ENCODE data around the gene ZFPM1. TPM values are rescaled to one million over a fixed set of nuclear protein-coding genes. Genes with fewer than 3 reads are reported as not detected.

The ZFPM1 gene
- total RNA-seq, 1 experiment from 2014 or later = 3.9 TPM

- intact Hi-C loops (cut with micrococcal nuclease; ENCODE audit: unreplicated experiment) = no loop called here
- no TSS peak for BruUV-seq (replicated peaks)
- Histone ChIP-seq H3K27ac (ENCODE audit: low read length) (no peak overlapping the region), H3K4me3 (ENCODE audit: low read depth in 2 of 2, low read length in 2 of 2) (no peak overlapping the region), H3K4me1 (ENCODE audit: control insufficient read depth, insufficient read depth, low read length) (no peaks in the 10 kb centered on the region), H3K36me3 (ENCODE audit: control insufficient read depth, insufficient read depth, low read length) (no peaks in the 10 kb centered on the region; the same call in 1 of the 2 replicates), H3K27me3 (ENCODE audit: control insufficient read depth, insufficient read depth, low read length) (no peaks in the 10 kb centered on the region), H3K9me3 (ENCODE audit: control insufficient read depth, insufficient read depth, low read depth, low read length) (no peaks in the 10 kb centered on the region)
- TF ChIP-seq, protein P1, sequence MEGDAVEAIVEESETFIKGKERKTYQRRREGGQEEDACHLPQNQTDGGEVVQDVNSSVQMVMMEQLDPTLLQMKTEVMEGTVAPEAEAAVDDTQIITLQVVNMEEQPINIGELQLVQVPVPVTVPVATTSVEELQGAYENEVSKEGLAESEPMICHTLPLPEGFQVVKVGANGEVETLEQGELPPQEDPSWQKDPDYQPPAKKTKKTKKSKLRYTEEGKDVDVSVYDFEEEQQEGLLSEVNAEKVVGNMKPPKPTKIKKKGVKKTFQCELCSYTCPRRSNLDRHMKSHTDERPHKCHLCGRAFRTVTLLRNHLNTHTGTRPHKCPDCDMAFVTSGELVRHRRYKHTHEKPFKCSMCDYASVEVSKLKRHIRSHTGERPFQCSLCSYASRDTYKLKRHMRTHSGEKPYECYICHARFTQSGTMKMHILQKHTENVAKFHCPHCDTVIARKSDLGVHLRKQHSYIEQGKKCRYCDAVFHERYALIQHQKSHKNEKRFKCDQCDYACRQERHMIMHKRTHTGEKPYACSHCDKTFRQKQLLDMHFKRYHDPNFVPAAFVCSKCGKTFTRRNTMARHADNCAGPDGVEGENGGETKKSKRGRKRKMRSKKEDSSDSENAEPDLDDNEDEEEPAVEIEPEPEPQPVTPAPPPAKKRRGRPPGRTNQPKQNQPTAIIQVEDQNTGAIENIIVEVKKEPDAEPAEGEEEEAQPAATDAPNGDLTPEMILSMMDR (IDR thresholded peaks at IDR 0.05) = no peak
- TF ChIP-seq, protein P2, sequence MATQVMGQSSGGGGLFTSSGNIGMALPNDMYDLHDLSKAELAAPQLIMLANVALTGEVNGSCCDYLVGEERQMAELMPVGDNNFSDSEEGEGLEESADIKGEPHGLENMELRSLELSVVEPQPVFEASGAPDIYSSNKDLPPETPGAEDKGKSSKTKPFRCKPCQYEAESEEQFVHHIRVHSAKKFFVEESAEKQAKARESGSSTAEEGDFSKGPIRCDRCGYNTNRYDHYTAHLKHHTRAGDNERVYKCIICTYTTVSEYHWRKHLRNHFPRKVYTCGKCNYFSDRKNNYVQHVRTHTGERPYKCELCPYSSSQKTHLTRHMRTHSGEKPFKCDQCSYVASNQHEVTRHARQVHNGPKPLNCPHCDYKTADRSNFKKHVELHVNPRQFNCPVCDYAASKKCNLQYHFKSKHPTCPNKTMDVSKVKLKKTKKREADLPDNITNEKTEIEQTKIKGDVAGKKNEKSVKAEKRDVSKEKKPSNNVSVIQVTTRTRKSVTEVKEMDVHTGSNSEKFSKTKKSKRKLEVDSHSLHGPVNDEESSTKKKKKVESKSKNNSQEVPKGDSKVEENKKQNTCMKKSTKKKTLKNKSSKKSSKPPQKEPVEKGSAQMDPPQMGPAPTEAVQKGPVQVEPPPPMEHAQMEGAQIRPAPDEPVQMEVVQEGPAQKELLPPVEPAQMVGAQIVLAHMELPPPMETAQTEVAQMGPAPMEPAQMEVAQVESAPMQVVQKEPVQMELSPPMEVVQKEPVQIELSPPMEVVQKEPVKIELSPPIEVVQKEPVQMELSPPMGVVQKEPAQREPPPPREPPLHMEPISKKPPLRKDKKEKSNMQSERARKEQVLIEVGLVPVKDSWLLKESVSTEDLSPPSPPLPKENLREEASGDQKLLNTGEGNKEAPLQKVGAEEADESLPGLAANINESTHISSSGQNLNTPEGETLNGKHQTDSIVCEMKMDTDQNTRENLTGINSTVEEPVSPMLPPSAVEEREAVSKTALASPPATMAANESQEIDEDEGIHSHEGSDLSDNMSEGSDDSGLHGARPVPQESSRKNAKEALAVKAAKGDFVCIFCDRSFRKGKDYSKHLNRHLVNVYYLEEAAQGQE (IDR thresholded peaks at IDR 0.05; ENCODE audit: insufficient read depth in 1 of 2, low read depth in 2 of 2, low read length in 1 of 2) = no peak
- TF ChIP-seq TCF7L2 (IDR thresholded peaks at IDR 0.05; ENCODE audit: low read depth, low read length) (no peak), SIN3A (IDR thresholded peaks at IDR 0.05; ENCODE audit: borderline replicate concordance, insufficient read depth, low read depth, low read length) (no peak), POLR2AphosphoS5 (IDR thresholded peaks at IDR 0.05; ENCODE audit: low read depth, low read length) (no peak)
- in situ Hi-C loops (cut with HindIII; ENCODE audit: low pct_unique_long_range_greater_than_20kb, low sequenced_read_pairs) = no loop called here
- ATAC-seq (no peak), DNase-seq (ENCODE audit: low read depth, low spot score) (no peak)
- CTCF ChIA-PET = no interaction called here
- POLR2A ChIA-PET = no interaction called here
Measured at GRCh38 chr16:88531931-88532433, 78.9 kb downstream of the ZFPM1 start.

DNA sequence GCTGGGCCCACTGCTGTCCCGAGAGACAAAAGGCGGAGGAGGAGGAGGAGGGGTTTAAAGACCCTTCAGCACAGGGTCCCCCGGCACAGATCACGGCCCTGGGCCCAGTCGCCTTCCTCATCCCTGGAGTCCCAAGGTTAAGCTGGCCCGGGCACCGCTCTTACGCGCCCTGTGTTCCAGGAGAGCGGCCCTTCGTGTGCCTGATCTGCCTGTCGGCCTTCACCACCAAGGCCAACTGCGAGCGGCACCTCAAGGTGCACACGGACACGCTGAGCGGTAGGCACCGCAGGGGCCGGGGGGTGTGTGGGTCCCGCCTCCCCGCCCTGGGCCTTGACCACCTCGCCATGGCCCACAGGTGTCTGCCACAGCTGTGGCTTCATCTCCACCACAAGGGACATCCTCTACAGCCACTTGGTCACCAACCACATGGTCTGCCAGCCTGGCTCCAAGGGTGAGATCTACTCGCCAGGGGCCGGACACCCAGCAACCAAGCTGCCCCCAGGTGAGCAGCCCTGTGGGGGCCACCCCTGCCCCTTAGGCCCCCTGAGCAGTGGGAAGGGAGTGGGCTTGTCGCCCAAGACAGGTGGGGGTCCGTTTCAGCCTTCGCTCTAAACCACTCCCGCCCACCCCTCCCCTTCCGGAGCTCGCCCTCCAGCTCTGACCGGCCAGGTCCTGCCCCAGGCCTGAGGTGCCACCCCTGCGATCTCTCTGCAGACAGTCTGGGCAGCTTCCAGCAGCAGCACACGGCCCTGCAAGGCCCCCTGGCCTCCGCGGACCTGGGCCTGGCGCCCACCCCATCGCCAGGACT, 79.6 kb downstream of the ZFPM1 start:
- BruUV-seq (replicated peaks) = no TSS peak
- in situ Hi-C loops (cut with HindIII; ENCODE audit: low pct_unique_long_range_greater_than_20kb, low sequenced_read_pairs) = no loop called here
- CTCF ChIA-PET = no interaction called here

More for the DNA sequence above, 79.6 kb downstream of the ZFPM1 start:
- no peak for ATAC-seq
- TF ChIP-seq TCF7L2 (IDR thresholded peaks at IDR 0.05; ENCODE audit: low read depth, low read length) (no peak), SIN3A (IDR thresholded peaks at IDR 0.05; ENCODE audit: borderline replicate concordance, insufficient read depth, low read depth, low read length) (no peak), POLR2AphosphoS5 (IDR thresholded peaks at IDR 0.05; ENCODE audit: low read depth, low read length) (no peak)
- TF ChIP-seq, protein P2 (IDR thresholded peaks at IDR 0.05; ENCODE audit: insufficient read depth in 1 of 2, low read depth in 2 of 2, low read length in 1 of 2) = no peak
- TF ChIP-seq, protein P1 (IDR thresholded peaks at IDR 0.05) = no peak
- H3K27ac ChIP-seq (ENCODE audit: low read length) = no peak overlapping the region
- H3K36me3 ChIP-seq (ENCODE audit: control insufficient read depth, insufficient read depth, low read length) = no peaks in the 10 kb centered on the region; the same call in 1 of the 2 replicates
- H3K4me3 ChIP-seq (ENCODE audit: low read depth in 2 of 2, low read length in 2 of 2) = no peak overlapping the region
- H3K4me1 ChIP-seq (ENCODE audit: control insufficient read depth, insufficient read depth, low read length) = no peaks in the 10 kb centered on the region
- H3K27me3 ChIP-seq (ENCODE audit: control insufficient read depth, insufficient read depth, low read length) = no peaks in the 10 kb centered on the region
- no peaks in the 10 kb centered on the region for H3K9me3 ChIP-seq (ENCODE audit: control insufficient read depth, insufficient read depth, low read depth, low read length)
- DNase-seq (ENCODE audit: low read depth, low spot score) = no peak
- intact Hi-C loops (cut with micrococcal nuclease; ENCODE audit: unreplicated experiment) = no loop called here
- POLR2A ChIA-PET = no interaction called here

Measured in Panc1 (cell line).